Stimulated activated naive B cell treated with anti-CD40 and anti-IgM and Interleukin-4, amounts not matched to agents 10 μg/mL and 1 μg/mL and 100 μg/mL, for 72 hours (primary cell): ENCODE results near the gene NME7.

Experiments
- ATAC-seq, 2 donors: fragments of 150-1000 bp; cut with Tn5 transposase; replicated peaks; 2 replicates each; pipeline ENCODE4 v1.10.0; 2021; ENCODE audit warnings: moderate library complexity in 1 of 2
- DNase-seq: peaks from one replicate; pipeline ENCODE4 v3.0.0; 2021
- H3K27ac Mint-ChIP-seq: one replicate; pipeline ENCODE4 v1.8.0; 2022; ENCODE audit warnings: mild to moderate bottlenecking, mixed read lengths
- H3K27me3 Mint-ChIP-seq, 2 donors: one replicate each; pipeline ENCODE4 v1.8.0; 2022; ENCODE audit warnings: mixed read lengths in 2 of 2
- H3K36me3 Mint-ChIP-seq, 2 donors: one replicate each; pipeline ENCODE4 v1.8.0; 2022; ENCODE audit warnings: mixed read lengths in 2 of 2, mild to moderate bottlenecking in 1 of 2
- H3K4me1 Mint-ChIP-seq, 2 donors: one replicate each; pipeline ENCODE4 v1.8.0; 2022; ENCODE audit warnings: mixed read lengths in 2 of 2, mild to moderate bottlenecking in 1 of 2
- H3K4me3 Mint-ChIP-seq, 2 donors: one replicate each; pipeline ENCODE4 v1.8.0; 2022; ENCODE audit warnings: mild to moderate bottlenecking in 2 of 2, mixed read lengths in 2 of 2, moderate library complexity in 1 of 2
- H3K9me3 Mint-ChIP-seq, 2 donors: one replicate each; pipeline ENCODE4 v1.8.0; 2022; ENCODE audit warnings: mixed read lengths in 2 of 2, mild to moderate bottlenecking in 1 of 2

Gene NME7

GRCh38 chr1:169161496-169162194 lies 206.0 kb downstream of the NME7 start:
- H3K27ac Mint-ChIP-seq: no peak overlapping the region
- H3K27me3 Mint-ChIP-seq: no peaks in the 10 kb centered on the region
- ATAC-seq: peak; percentile 91 to 93
- peak; percentile 5 for DNase-seq
- H3K4me1 Mint-ChIP-seq: peaks cover 0 to 3% of the 10 kb centered on the region in 2 donors
- peaks cover 1 to 4% of the 10 kb centered on the region in 2 donors for H3K36me3 Mint-ChIP-seq
- no peak overlapping the region for H3K4me3 Mint-ChIP-seq
- no peaks in the 10 kb centered on the region for H3K9me3 Mint-ChIP-seq

GRCh38 chr1:169160845-169161495 lies 206.6 kb downstream of the NME7 start:
- no peaks in the 10 kb centered on the region for H3K9me3 Mint-ChIP-seq
- ATAC-seq: no peak
- peaks cover 0 to 3% of the 10 kb centered on the region in 2 donors for H3K4me1 Mint-ChIP-seq
- H3K27ac Mint-ChIP-seq: no peak overlapping the region
- no peak overlapping the region for H3K4me3 Mint-ChIP-seq
- no peak for DNase-seq
- H3K36me3 Mint-ChIP-seq: peaks cover 1 to 4% of the 10 kb centered on the region in 2 donors
- H3K27me3 Mint-ChIP-seq: no peaks in the 10 kb centered on the region

GRCh38 chr1:169156580-169156979 lies 211.0 kb downstream of the NME7 start:
- H3K27ac Mint-ChIP-seq: no peak overlapping the region
- H3K4me3 Mint-ChIP-seq: no peak overlapping the region
- DNase-seq: no peak

GRCh38 chr1:169155675-169156074 lies 211.9 kb downstream of the NME7 start:
- Mint-ChIP-seq H3K27me3 (no peaks in the 10 kb centered on the region), H3K36me3 (peaks cover 3 to 4% of the 10 kb centered on the region in 2 donors), H3K27ac (no peak overlapping the region), H3K4me3 (no peak overlapping the region), H3K4me1 (no peaks in the 10 kb centered on the region), H3K9me3 (no peaks in the 10 kb centered on the region)
- DNase-seq (no peak), ATAC-seq (no peak)

More at GRCh38 chr1:169156580-169156979, 211.0 kb downstream of the NME7 start:
- H3K36me3 Mint-ChIP-seq: peaks cover 0 to 3% of the 10 kb centered on the region in 2 donors
- H3K9me3 Mint-ChIP-seq: no peaks in the 10 kb centered on the region
- H3K4me1 Mint-ChIP-seq: no peaks in the 10 kb centered on the region
- H3K27me3 Mint-ChIP-seq: no peaks in the 10 kb centered on the region
- no peak for ATAC-seq

- Mint-ChIP-seq H3K36me3 (peaks cover 3 to 4% of the 10 kb centered on the region in 2 donors), H3K4me1 (no peaks in the 10 kb centered on the region), H3K4me3 (no peak overlapping the region), H3K27ac (no peak overlapping the region), H3K9me3 (no peaks in the 10 kb centered on the region), H3K27me3 (no peaks in the 10 kb centered on the region)
- DNase-seq (no peak), ATAC-seq (no peak)
Measured at GRCh38 chr1:169151338-169151837, 216.2 kb downstream of the NME7 start.

- H3K27ac Mint-ChIP-seq: no peak overlapping the region
- H3K27me3 Mint-ChIP-seq: no peaks in the 10 kb centered on the region
- H3K4me3 Mint-ChIP-seq: no peak overlapping the region
- H3K9me3 Mint-ChIP-seq: no peaks in the 10 kb centered on the region
- peaks cover 3 to 4% of the 10 kb centered on the region in 2 donors for H3K36me3 Mint-ChIP-seq
- ATAC-seq (no peak), DNase-seq (no peak)
- H3K4me1 Mint-ChIP-seq: no peaks in the 10 kb centered on the region
Measured at GRCh38 chr1:169150641-169151337, 216.8 kb downstream of the NME7 start.

GRCh38 chr1:169149555-169150286 lies 217.9 kb downstream of the NME7 start:
- no peak overlapping the region for H3K27ac Mint-ChIP-seq
- no peak for ATAC-seq

GRCh38 chr1:169148472-169149252 lies 218.9 kb downstream of the NME7 start:
- no peaks in the 10 kb centered on the region for H3K27me3 Mint-ChIP-seq
- peaks cover 0 to 4% of the 10 kb centered on the region in 2 donors for H3K36me3 Mint-ChIP-seq
- ATAC-seq (no peak), DNase-seq (no peak)
- H3K27ac Mint-ChIP-seq: no peak overlapping the region
- H3K9me3 Mint-ChIP-seq: no peaks in the 10 kb centered on the region
- H3K4me1 Mint-ChIP-seq: no peaks in the 10 kb centered on the region
- no peak overlapping the region for H3K4me3 Mint-ChIP-seq

More at GRCh38 chr1:169149555-169150286, 217.9 kb downstream of the NME7 start:
- H3K9me3 Mint-ChIP-seq: no peaks in the 10 kb centered on the region
- no peak for DNase-seq
- no peak overlapping the region for H3K4me3 Mint-ChIP-seq
- peaks cover 1 to 4% of the 10 kb centered on the region in 2 donors for H3K36me3 Mint-ChIP-seq
- no peaks in the 10 kb centered on the region for H3K27me3 Mint-ChIP-seq
- H3K4me1 Mint-ChIP-seq: no peaks in the 10 kb centered on the region

GRCh38 chr1:169146576-169147214 lies 220.9 kb downstream of the NME7 start:
- Mint-ChIP-seq H3K4me3 (no peak overlapping the region), H3K4me1 (no peaks in the 10 kb centered on the region), H3K27ac (no peak overlapping the region), H3K9me3 (no peaks in the 10 kb centered on the region), H3K36me3 (peaks cover 0 to 4% of the 10 kb centered on the region in 2 donors), H3K27me3 (no peaks in the 10 kb centered on the region)
- ATAC-seq (no peak), DNase-seq (no peak)

GRCh38 chr1:169144941-169145626 lies 222.5 kb downstream of the NME7 start:
- Mint-ChIP-seq H3K27ac (no peak overlapping the region), H3K4me3 (no peak overlapping the region), H3K9me3 (no peaks in the 10 kb centered on the region), H3K4me1 (no peaks in the 10 kb centered on the region), H3K36me3 (no peaks in the 10 kb centered on the region), H3K27me3 (no peaks in the 10 kb centered on the region)
- DNase-seq (no peak), ATAC-seq (no peak)

- ATAC-seq: no peak
- no peak for DNase-seq
- H3K4me3 Mint-ChIP-seq: no peak overlapping the region
- no peaks in the 10 kb centered on the region for H3K27me3 Mint-ChIP-seq
- H3K36me3 Mint-ChIP-seq: no peaks in the 10 kb centered on the region
- H3K4me1 Mint-ChIP-seq: peaks cover 1 to 4% of the 10 kb centered on the region in 2 donors
- H3K27ac Mint-ChIP-seq: no peak overlapping the region
- H3K9me3 Mint-ChIP-seq: no peaks in the 10 kb centered on the region
Measured at GRCh38 chr1:169143984-169144383, 223.6 kb downstream of the NME7 start.

- H3K27me3 Mint-ChIP-seq: no peaks in the 10 kb centered on the region
- no peak overlapping the region for H3K27ac Mint-ChIP-seq
- no peak for ATAC-seq
- DNase-seq: no peak
- peaks cover 5 to 6% of the 10 kb centered on the region in 2 donors for H3K4me1 Mint-ChIP-seq
- H3K36me3 Mint-ChIP-seq: no peaks in the 10 kb centered on the region
- no peaks in the 10 kb centered on the region for H3K9me3 Mint-ChIP-seq
- no peak overlapping the region for H3K4me3 Mint-ChIP-seq
Measured at GRCh38 chr1:169143346-169143745, 224.3 kb downstream of the NME7 start.

GRCh38 chr1:169142129-169142528 lies 225.5 kb downstream of the NME7 start:
- H3K9me3 Mint-ChIP-seq: no peaks in the 10 kb centered on the region
- ATAC-seq: no peak
- H3K4me3 Mint-ChIP-seq: no peak overlapping the region
- no peak overlapping the region for H3K27ac Mint-ChIP-seq
- H3K36me3 Mint-ChIP-seq: peaks cover 0 to 3% of the 10 kb centered on the region in 2 donors
- peaks cover 5 to 6% of the 10 kb centered on the region in 2 donors for H3K4me1 Mint-ChIP-seq
- DNase-seq: no peak
- H3K27me3 Mint-ChIP-seq: no peaks in the 10 kb centered on the region
